ENCODE measurements around the gene PCNT. TPM values are rescaled to one million over a fixed set of nuclear protein-coding genes. Genes with fewer than 3 reads are reported as not detected.

The PCNT gene
- total and polyA plus RNA-seq, 9 of the 15 experiments (the other 6 are each of a cell fraction or from before 2014, with no cell fraction given), result 9.1 to 53.5 (median 31.3) TPM

DNA sequence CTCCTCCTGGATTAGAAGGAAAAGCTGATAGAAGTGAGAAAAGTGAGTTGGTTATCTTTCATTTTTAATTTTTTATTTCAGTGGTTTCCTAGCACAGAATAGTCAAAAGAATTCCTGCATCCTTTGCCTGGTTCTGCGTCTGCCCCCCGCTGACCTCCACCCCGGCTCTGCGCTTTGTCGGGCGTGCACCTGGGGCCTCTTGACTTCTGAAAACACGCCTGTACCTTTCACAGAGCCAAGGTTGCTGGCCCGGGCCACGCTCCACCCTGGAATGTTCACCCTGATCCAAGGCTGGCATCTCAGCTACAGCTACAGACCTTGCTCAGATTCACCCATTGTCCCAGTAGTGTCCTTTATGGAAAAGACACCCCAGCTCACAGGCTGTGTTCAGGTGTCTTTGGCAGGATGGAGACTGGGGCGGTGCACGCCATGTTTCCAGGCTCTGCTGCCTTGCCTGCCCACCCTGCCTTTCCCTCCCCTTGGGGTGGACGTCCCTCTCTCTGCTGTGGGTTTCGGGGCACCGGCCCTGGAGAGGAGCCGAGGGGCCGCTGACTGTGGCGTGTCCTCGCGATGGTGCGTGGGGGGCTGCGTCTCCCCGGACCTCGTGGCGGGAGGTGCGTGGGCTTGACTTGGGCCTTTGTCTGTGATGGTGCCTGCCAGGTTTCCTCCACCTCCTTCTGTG lies 94.5 kb downstream of the PCNT start:
- POLR2A ChIA-PET, result interaction anchor here (1.1 kb wide), 1 partner anchor 13 kb away, joined by 4 read pairs; no protein-coding TSS in a partner anchor
- in situ Hi-C loops (cut with MboI), result no loop called here
- no peak for ATAC-seq
- Histone ChIP-seq H3K36me3 (ENCODE audit: control insufficient read depth, insufficient read depth, low read length) (peaks cover 62% of the 10 kb centered on the region; the same call in 2 of the 3 replicates), H3K9me1 (ENCODE audit: control insufficient read depth, insufficient read depth, low read length) (no peaks in the 10 kb centered on the region), H3K27me3 (ENCODE audit: control insufficient read depth in 2 of 2, insufficient read depth in 2 of 2, low read length in 2 of 2) (no peaks in the 10 kb centered on the region), H3K9me3 (replicated peaks; ENCODE audit: control insufficient read depth, insufficient read depth, low read depth, low read length) (no peaks in the 10 kb centered on the region), H3K4me1 (replicated peaks in 1 of 2; ENCODE audit: control insufficient read depth in 2 of 2, insufficient read depth in 2 of 2, low read length in 2 of 2) (peaks cover 0 to 14% of the 10 kb centered on the region in 2 experiments; a peak in 1 of 5 replicates), H4K20me1 (replicated peaks; ENCODE audit: control insufficient read depth, insufficient read depth, low read length) (no peaks in the 10 kb centered on the region), H3K9ac (ENCODE audit: insufficient read depth in 1 of 2, low read depth in 2 of 2, low read length in 2 of 2) (peak overlapping the region in 1 of 2 experiments; percentile 28; a peak in 2 of 4 replicates), H3K4me2 (ENCODE audit: insufficient read depth, low read length) (no peak overlapping the region), H2AFZ (ENCODE audit: low read depth, low read length) (no peak overlapping the region), H3K79me2 (ENCODE audit: control insufficient read depth, insufficient read depth, low read length) (no peaks in the 10 kb centered on the region), H3K4me3 (no peak overlapping the region), H3K27ac (ENCODE audit: extremely low read depth, low read depth, low read length) (no peak overlapping the region)
- DNase-seq (ENCODE audit: extremely low read depth in 1 of 4, low spot score in 3 of 4), result no peak
- intact Hi-C loops (cut with micrococcal nuclease), result no loop called here
- CTCF ChIA-PET (ENCODE audit: low intra/inter-chr PET ratio), result no interaction called here
- peak; percentile 51 for TF ChIP-seq POLR2G (IDR thresholded peaks at IDR 0.05; ENCODE audit: low read depth, low read length)
- no peak for TF ChIP-seq CBFA2T2 (conservative IDR thresholded peaks at IDR 0.05)
- 95% methylated on average over 23 of the region's 25 CpGs for WGBS (ENCODE audit: insufficient coverage, low coverage, missing lambda C conversion rate)
- BruUV-seq (replicated peaks), result no TSS peak
- no peak for FAIRE-seq
